GM18873 (cell line): Measurements from ENCODE around the gene NDST3.
A peak's percentile ranks its signal among the peaks of the same experiment; 100 is the strongest.
"Not testable (repeated sequence)": the region's sequence is repeated elsewhere in the genome, so short reads cannot be mapped to it uniquely, and the experiment has no call there.

ENCODE experiments used
- ATAC-seq: cut with Tn5 transposase; IDR thresholded peaks from one replicate; pipeline ENCODE4 v1.9.1; 2021; ENCODE audit warnings: mild to moderate bottlenecking, moderate library complexity, moderate number of reproducible peaks; ENCODE audit not compliant: unreplicated experiment, low FRiP score

The NDST3 gene

DNA sequence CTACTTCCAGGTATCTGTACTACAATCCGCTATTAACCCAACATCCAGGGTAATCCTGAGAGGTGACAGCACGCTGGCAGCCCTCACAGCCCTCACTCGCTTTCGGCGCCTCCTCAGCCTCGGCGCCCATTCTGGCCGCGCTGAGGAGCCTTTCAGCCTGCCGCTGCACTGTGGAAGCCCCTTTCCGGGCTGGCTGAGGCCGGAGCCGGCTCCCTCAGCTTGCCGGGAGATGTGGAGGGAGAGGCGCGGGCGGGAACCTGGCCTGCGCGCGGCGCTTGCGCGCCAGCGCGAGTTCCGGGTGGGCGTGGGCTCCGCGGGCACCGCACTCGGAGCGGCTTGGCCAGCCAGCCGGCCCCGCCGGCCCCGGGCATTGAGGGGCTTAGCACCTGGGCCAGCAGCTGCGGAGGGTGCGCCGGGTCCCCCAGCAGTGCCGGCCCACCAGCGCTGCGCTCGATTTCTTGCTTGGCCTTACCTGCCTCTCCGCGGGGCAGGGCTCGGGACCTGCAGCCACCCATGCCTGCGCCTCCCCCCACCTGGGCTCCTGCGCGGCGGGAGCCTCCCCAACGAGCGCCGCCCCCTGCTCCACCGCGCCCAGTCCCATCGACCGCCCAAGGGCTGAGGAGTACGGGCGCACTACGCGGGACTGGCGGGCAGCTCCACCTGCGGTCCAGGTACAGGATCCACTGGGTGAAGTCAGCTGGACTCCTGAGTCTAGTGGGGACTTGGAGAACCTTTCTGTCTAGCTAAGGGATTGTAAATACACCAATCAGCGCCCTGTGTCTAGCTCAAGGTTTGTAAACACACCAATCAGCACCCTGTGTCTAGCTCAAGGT, 231.2 kb downstream of the NDST3 start:
- ATAC-seq: no peak

DNA sequence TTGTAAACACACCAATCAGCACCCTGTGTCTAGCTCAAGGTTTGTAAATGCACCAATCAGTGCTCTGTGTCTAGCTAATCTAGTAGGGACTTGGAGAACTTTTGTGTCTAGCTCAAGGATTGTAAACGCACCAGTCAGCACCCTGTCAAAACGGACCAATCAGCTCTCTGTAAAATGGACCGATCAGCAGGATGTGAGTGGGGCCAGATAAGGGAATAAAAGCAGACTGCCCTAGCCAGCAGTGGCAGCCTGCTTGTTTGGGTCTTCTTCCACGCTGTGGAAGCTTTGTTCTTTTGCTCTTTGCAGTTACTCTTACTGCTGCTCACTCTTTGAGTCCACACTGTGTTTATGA, 231.8 kb downstream of the NDST3 start:
- not testable (repeated sequence) for ATAC-seq

DNA sequence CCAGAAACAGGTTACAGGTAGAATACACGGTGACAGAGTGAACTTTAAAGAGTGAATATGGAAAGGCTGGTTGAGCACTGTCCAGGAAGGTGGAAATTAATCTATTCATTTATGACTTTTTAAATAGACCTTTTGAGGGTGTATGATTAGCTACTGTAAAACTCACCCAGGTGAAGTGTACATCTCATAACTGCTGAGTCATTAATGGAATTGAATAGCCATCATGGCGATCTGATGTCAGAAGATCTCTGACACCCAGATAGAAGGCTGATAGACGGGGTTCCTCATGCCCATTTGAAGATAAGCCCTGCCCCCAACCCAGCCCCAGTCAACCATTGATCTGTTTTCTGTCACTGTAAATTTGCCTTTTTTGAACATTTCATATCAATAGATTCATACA, 234.5 kb downstream of the NDST3 start:
- ATAC-seq: no peak

DNA sequence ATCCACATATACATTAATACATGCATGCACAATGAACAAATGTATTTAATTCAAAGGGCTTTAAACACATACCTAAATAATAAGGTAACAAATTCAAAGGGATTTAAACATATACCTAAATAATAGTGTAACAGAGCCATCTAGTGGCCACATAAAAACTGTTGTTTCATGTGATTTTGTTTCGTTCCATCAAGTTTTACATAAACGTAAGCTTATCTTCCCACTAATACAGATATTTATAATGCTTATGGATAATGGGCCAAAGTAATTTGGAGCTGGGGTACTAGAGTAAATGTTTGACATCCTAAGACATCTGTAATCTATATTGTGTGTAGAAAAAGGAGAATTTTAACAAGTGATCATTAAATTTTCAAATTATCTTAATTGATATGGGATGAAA, 236.2 kb downstream of the NDST3 start:
- no peak for ATAC-seq

DNA sequence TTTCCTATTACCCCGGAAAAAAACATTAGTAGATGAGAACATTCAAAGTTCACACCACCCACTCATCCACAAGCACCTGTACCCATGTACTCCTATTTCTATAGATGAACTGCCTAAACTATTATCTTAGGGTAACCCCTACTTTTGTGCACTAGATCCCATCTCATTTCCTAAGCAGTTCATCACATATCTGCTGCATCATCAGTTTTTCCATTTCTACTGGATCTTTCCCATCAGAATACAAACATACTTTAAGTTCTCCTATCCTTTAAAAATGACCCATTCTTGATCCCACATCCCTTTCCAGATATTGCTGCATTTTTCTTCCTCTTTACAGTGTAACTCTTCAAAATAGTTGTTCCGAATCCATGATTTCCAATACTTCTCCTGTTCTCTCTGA, 237.5 kb downstream of the NDST3 start:
- ATAC-seq: no peak

DNA sequence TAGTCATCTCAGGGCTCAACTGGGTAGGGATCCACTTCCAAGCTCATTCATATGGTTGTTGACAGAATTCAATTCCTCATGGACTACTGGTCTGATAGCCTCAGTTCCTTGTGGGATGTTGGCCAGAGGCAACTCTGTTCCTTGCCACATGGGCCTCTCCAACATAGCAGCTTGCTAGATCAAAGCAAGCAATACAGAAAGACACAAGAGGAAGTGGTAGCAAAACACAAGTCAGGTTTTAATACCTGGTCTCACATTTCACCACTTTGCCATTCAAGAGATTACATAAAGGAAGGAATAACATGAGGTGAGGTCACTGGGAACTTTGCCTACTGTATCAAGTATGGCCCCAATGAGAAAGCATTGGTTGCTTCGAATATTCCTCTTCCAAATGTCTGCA, 239.4 kb downstream of the NDST3 start:
- no peak for ATAC-seq

DNA sequence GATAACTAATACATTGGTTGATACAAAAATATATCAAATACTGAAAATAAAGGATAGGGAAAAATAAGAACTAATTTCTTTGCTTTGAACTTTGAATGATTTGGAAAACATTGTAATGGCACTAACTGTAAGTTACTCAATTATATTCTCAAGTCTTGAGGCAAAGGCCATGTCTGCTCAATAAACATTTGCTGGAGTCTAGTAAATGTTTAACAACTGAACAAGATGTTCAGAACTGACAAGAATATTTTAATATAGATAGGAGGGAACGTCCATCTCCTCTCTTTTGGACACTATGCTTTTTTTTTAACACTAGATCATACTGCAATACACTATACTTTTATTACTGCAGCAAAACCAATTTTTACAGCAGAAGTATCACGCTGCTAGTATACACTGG, 242.3 kb downstream of the NDST3 start:
- no peak for ATAC-seq

DNA sequence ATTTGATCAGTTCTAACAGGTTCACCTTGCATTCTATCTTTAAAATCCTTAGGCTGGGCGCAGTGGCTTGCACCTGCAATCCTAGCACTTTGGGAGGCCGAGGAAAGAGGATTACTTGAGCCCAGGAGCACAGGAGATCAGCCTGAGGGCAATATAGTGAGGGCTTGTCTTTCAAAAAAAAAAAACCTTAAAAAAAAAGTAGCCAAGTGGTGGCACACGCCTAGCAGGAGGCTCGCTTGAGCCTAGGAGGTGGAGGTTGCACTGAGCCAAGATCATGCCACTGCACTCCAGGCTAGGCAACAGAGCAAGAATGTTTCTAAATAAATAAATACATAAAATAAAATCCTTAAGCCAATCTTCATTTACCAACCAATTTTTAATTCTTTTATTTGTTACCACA, 243.0 kb downstream of the NDST3 start:
- no peak for ATAC-seq

DNA sequence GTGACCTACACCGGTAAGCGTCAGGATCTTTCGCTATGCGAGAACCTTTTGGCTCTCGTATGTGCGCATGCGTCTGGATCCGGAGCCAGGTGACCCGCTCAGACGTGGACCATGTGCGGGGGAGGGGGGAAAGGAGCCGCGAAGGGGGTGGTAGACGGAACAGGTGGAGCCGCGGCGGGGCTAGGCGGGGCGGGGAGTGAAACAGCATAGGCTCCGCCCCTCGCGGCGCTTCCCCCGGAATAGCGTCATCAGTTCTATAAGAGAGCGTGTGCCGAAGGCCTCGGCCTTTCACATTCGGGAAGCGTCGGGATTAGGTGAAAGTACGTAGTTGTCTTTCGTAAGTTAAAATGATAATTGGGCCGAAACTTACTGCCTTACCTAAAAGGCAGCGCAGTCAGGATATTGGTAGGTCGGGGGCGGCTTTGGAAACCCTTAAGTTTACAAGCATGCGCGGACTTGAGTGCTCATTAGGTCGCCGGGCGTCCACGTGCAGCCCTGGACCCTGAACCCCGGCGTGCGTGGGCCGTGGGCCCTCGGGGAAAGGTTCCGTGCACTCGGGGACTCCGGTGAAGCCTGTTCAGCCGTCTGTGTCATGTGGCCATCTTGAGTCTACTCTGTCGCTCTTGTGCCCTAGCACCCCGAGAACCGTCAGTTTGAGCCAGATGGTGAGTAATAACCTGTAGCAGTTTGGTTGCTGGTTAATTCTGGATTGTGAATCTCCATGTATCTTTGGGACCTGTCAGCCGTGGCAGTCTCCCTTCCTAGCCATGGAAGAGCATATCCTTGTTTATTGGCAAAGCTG, 244.4 kb downstream of the NDST3 start:
- peak; percentile 81 for ATAC-seq

DNA sequence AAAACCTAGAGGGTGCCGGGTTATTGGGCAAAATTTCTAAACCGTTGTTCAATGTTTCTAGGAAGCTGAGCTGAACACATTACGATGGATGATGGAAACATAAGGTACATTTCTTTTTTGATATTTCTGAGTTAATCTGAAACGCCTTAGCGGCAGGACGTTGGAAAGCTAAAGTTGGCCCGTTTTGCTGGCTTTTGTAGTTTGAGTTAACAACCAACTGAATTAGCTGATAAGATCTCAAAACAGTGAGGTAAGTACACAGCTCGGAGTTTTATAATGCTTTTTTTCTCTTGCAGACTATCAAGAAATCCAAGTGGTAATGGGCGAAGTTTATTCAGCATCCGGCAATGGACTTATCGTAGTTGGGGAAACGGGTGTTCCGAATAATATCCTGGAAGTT, 245.0 kb downstream of the NDST3 start:
- ATAC-seq: no peak

DNA sequence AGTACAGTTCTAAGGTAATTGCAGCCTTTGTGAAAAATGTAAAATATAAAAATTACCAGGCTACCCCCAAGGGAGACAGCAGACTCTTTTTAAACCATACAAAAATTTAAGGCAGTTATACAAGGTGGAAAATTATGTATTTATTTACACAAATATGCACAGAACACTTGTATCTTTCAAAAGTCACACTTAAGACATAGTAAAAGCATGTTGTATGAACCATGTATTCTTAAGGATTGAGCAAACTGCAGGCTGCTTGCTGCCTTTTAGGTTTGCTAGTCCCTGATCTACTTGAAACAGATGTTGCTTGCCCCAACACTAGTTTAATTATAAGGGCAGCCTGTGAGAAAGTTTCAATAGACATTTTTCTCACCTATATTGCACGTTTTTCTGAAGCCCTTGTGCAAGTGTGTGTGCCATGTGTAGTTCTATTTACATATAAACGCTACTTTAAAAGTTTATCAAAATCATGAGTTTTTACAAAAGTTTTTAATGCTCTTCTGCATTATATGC, 245.7 kb downstream of the NDST3 start:
- ATAC-seq: no peak

DNA sequence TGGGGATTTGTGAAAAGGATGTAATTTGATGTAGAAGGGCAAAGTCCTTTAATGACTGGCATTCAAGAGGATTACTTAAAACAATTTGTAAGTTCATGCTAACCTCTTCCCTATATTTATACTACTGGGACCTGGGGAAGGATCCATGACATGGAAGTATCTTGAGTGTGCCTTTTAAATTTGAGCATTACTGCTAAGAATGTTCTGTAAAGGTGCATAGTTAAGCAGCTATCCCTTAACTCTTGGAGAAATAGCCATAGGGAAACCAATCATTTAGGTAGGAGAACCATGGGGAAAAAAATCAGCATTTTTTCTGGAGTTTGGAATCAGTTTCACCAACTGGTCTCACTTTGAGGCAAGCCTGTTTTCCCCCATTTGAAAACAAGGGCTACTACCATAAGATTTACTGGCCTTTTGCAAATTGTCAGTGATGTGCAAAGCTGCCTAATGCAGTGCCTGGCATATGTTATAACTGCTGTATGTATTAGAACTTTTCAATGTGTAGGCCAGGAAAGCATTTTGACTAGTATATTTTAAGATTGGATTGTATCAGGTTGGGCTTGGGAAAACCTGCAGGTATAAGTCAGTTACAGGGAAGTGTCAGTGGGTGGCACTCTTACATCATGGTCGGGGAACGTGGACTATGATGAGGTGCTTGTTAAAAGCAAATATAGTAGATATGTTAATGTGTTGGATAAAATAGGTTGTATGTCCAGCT, 246.4 kb downstream of the NDST3 start:
- peak; percentile 24 for ATAC-seq

DNA sequence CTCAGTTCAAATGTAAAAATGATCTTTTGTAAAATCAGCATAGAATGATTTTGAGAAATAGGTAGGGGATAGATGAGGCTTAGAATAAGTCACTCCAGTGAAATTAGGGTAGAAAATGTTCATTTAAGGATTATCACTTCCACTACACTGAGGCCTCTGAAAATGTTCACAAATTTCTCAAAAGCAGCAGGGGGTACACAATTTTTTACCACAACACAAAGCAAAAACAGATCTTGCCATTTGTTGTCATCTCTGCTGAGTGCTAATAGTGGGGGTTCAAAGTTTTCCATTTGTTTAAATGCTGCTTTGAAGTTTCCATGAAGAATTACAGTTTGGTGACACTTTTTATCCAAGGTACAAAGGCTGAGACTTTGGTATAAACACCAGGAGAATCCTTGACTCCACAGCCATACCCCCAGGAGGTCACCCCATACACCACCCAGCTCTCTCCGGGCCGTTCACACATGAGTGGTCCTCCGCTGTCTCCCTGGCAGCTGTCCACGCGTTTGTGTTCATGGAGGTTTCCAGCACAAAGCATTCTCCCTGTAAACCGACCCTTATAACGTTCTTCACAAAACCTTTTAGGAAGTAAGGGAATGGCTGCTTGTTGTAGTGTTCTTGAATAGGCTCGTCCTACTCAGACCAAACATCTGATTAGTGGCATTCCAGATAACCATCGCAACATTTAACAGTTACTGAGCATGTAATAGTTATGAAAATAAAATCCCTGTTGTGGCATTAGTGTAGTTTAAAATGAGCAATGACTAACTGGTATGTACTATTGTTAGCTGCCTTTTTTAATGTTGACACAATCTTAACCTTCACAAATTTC, 247.5 kb downstream of the NDST3 start:
- ATAC-seq: no peak

DNA sequence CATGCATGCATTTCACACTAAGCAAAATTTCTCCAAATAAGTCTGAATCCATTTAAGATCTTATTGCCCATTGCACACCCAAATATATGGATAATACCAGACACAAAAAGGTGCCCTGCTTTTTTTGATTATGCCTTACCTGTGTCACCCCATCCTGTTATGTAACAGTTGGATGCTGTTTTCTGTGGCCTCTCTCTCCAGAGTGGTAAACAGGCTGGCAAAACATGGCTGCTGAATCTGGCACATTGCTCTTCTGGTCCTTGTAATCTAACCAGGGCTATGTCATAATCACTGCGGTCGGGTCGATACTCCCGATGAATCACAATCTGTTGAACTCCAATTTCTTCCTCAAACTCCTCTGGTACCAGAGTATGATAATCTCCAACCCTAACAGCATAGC, 248.4 kb downstream of the NDST3 start:
- ATAC-seq: no peak

DNA sequence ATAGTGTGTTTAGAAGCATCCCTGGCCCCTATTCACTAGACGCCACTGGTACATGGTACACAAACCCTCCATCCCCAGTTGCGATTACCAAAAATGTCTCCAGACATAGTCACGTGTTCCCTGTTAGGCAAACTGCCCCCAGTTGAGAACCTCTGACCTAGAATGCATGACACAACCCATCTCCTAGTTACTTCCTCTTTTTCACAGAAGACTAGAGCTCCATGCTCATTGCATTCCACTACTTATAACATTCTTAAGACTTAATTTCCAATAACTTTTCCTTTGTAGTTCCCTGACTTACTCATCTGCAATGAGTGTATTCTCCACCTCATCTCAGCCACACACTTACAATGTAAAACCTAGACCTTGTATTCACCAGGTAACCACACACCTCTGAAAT, 249.9 kb downstream of the NDST3 start:
- peak; percentile 45 for ATAC-seq

DNA sequence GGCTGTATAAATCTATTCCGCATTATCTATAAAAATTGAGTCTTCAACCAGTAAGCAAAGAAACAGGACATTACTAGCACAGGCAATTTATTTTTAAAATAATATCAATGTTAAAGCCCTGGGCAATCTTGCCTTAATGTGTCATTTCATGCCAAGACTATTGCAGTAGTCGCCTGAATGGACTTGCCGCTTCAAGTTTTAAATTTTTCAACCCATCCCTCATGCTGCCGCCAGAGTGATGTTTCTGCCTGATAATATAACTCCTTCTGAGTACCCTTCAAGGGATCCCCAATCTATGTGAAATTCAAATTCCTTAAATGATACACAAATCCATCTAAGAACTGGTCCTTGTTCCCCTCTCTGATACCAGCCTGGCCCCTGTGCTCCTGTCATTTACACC, 251.6 kb downstream of the NDST3 start:
- no peak for ATAC-seq

DNA sequence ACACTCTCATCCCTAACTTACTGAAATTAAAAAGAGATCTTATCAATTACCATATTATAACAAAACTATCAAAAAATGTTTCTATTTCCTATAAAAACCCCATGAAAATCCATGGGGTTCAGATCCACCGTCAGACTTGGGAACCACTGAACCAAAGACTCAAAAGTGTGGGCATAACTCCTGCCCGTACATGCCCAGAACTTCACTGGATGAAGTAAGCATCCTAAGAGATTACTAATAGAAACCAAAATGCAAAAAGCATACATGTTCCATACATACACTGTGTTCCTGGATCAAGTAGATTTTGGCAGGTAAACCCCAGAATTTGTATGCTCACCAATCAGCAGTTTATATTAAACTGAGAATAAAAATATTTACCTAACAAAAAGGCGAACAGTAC, 252.4 kb downstream of the NDST3 start:
- ATAC-seq: no peak

DNA sequence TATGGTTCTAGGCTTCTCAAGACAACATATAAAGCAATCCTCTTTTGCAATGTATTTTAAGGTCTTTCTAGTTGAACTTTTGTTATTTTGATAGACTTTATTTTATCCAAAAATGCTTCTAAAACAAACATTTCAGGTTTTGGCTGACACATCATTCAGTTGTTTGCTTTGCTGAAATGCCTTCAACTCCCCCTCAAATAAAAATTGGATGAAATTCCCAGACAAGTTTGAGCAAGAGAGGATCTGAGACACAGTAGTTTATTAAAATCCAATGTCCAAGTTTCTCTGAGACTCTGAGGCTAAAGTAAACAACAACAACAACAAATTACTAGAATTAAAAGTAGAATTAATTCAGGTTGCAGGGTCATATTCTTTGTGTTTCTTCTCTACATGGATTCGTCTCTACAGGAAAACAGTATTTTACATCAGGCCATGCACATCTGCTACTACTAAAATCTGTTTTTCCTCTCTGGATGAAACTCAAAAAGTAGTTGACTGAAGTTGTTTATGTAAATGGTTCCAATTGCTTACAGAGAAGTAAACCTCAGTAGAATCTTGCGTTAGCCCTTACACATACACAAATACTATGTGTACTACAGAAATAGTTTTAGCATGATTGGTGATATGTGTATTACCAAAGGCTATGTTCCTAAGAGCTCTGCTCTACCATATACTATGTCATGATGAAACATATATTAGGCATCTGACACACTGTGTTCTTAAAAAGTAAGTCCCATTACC, 253.6 kb downstream of the NDST3 start:
- ATAC-seq: no peak

DNA sequence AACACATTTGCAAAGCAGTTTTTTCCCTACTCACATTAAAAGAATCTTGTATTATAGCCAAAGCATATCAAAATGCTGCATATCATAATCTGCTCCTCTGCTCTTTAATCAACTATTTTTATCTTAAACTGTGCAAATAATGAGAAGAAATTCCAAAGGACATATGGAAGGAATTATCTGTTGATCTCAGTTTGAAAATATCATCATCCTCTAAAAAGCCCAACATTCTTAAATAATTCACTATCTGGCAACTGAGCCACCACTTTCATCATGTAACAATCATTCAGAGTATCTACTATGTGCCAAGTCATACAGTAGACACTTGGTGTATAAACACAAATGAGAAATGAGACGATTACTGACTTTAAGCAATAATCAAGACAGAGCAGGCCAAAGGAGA, 255.5 kb downstream of the NDST3 start:
- ATAC-seq: no peak

DNA sequence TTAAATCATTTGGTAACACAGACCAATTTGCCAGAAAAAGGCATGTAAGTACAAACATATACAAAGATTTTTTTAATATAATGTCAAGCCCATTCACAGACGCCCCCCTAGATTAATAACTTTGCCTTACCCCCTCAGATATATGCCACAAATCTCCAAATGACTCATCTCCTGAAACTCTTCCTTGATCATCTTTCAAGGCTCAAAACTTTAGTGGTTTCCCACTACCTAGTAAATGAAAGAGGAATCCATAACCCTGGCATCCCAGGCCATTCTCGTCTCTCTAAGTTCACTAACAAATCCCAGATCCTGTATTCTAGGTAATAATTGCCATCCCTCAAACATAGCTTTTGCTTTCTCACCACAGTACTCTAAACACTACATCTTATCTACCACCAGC, 256.7 kb downstream of the NDST3 start:
- no peak for ATAC-seq
